ENCODE data around the gene RNASE9.
A peak's percentile ranks its signal among the peaks of the same experiment; 100 is the strongest.
"Not testable (repeated sequence)": the region's sequence is repeated elsewhere in the genome, so short reads cannot be mapped to it uniquely, and the experiment has no call there.

RNASE9 gene

DNA sequence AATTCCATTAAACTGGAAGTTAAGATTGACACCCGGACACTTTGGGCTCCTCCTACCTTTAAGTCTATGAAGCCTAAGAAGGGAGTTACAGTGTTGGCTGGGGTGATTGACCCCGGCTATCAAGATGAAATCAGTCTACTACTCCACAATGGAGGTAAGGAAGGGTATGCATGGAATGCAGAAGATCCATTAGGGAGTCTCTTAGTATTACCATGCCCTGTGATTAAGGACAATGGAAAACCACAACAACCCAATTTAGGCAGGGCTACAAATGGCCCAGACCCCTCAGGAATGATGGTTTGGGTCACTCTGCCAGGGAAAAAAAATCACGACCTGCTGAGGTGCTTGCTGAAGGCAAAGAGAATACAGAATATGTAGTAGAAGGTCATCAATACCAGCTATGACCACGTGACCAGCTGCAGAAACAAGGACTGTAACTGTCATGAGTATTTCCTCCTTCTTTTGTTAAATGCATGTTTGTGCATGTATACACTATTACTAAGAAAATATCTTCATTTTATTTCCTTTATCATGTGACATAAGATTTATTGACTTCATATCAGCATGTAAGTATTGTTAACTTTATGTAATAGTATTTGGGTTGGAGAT is 11.6 kb upstream of the RNASE9 start:
- DNase-seq (ENCODE audit: low spot score) = not testable (repeated sequence)

DNA sequence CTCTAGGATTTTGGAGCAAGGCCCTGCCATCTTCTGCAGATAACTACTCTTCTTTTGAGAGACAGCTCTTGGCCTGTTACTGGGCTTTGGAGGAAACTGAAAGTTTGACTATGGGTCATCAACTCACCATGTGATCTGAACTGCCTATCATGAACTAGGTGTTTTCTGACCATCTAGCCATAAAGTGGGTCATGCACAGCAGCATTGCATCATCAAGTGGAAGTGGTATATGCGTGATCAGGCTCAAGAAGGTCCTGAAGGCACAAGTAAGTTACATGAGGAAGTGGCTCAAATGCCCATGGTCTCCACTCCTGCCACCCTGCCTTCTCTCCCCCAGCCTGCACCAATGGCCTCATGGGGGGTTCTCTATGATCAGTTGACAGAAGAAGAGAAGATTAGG is 9.9 kb upstream of the RNASE9 start:
- DNase-seq (ENCODE audit: low spot score) = not testable (repeated sequence)

DNA sequence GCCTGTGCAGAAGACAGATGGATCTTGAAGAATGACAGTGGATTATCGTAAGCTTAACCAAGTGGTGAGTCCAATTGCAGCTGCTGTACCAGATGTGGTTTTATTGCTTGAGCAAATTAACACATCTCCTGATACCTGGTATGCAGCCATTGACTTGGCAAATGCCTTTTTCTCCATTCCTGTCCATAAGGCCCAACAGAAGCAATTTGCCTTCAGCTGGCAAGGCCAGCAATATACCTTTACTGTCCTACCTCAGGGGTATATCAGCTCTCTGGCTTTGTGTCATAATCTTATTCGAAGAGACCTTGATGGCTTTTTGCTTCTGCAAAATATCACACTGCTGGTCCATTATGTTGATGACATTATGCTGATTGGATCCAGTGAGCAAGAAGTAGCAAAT is 9.0 kb upstream of the RNASE9 start:
- not testable (repeated sequence) for DNase-seq (ENCODE audit: low spot score)

DNA sequence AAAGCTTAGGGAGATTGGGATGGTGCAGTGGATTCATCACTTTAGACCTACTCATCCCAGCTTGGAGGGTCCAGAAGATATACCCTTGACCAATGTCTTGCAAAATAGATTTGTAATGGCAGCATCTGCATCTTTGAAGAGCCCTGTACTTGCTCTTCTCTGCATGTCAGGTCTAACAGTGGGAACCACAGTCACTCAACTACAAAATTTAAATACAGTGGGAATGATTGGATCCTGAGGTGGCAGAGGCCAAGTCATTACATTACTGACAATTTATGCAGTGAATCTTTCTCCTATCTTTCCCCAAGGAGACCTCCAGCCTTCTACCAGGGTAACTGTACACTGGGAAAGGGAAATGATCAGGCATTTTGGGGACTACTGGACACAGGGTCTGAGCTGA is 8.2 kb upstream of the RNASE9 start:
- DNase-seq (ENCODE audit: low spot score) = no peak

DNA sequence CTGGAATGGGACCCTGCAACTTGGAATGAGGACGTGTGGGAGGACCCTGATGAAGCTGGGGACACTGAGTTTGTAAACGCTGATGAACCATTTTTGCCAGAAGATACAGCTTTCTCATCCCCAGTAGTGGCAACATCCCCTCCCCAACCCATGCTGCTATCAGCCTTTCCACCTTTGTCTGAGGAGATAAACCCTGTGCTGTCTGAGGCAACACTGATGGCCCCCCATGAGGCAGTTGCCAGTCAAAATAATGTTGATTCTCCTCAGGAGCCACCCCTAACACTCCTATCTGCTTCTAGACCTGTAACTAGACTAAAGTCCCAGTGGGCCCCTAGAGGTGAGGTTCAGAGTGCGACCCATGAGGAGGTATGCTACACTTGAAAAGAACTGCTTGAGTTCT is 7.5 kb upstream of the RNASE9 start:
- no peak for DNase-seq (ENCODE audit: low spot score)

DNA sequence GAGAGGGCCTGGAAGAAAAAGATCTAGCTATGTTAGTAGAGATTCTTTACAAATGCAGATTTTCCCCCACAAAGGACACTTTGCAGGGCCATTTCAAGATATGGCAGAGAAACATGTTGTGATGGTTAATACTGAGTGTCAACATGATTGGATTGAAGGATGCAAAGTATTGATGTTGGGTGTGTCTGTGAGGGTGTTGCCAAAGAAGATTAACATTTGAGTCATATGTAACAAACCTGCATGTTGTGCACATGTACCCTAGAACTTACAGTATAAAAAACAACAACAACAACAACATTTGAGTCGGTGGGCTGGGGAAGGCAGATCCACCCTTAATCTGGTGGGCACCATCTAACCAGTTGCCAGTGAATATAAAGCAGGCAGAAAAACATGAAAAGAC is 6.4 kb upstream of the RNASE9 start:
- DNase-seq (ENCODE audit: low spot score) = not testable (repeated sequence)

DNA sequence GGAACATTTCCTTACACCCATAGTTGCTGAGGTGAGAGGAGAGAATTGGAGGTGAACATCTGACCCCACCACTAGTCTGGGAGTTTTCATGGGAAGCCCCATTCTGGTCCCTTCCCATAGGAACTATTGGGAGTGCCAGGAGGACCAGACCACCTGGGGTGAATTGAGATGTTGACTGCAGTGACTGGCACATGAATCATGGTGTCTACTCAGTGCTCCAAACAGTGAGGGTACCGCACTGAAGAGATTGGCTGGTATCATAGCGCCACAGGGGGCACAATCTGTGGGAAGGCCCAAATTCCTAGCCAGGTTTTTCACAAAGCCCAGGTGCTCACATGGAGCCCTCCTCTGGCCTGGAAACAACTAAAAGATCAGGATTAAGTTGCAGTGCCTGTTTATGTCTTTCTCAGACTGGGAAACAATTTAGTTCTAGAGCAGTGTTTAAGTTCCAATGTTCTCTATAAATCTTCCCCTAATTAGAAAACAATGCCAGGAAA is 3.7 kb upstream of the RNASE9 start:
- no peak for DNase-seq (ENCODE audit: low spot score)

DNA sequence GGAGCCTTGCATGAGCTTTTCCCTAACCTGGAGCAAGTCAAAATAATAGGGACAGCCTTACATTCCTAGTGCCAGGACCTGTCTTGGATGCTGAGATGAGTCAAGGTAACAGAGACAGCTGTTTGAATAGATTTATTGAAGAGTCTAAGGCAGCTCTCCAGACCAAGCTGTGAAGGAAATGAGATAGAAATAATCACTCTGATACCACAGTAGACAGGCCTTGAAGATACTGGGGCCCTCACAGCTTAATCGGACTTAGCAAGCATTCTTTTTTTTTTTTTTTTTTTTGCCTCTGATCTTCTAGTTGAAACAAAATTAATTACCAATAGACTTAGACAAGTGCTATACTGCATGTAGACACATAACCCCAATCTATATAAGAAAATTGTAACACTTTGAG is 3.1 kb upstream of the RNASE9 start:
- DNase-seq (ENCODE audit: low spot score) = no peak

DNA sequence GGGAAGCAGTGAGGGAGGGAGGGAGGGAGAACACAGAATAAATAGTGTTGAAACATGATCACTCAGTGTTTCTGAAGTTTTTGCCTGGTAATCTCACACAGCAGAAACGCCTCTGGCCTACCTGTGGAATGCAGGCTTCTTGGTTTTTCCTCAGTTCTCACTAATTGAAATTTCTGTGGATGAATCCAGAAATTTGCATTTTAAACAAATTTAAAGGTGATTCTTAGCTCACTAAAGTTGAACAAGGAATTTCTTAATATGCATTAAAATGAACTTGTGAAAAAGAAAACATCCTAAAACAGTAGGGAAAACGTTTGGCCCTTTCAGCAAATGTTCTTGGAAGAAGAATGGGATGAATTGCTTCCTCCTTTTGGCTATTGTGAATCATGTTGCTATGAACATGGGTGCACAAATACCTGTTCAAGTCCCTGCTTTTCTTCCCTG is 1.4 kb downstream of the RNASE9 start:
- no peak for DNase-seq (ENCODE audit: low spot score)

DNA sequence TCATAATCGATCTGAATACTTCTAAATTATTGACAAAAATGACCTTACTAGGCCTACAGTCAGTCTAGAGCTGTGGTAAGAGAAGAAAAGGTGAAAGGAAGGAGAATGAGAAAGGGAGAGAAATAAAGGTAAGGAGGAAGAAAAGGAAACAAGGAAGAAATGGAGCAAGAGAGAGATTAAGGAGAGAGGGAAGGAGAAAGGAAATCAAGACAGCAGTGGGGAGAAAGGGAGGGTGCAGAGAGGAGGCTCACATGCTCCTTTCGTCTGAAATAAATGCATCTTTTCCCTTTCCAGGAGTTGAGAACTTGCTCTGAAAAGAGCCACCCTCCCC is 3.7 kb downstream of the RNASE9 start:
- DNase-seq (ENCODE audit: low spot score) = no peak

DNA sequence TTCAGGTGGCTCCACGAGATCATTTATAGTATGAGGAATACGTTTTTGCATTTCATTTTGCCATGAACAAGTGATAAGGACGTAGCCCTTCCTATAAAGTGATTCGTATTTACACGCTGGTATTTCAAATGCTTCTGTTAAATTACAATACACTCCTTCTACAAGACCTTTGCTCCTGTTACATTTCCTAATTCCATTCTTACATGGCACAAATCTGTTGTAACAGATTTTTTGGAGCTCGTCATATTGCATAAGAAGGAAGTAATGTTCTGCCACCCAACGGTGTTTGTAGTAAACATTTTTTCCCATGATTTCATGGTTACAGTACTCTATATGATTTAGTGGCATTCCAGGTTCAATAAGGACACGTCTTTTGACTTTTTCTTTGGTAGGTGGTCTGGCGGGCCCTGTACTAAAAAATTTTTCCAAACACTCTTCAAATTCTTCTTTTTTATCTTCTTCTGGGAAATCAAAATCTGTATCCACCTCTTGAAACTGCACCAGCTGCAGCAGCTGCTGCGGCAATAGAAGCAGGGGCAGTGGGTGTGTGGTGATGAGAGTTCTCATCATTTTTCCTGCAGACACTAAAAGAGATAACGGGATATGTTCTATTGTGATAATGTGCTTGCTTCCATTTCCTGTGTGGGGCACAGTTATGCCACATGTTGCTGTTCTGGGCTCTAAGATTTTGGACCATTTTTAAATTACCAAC is 4.2 kb downstream of the RNASE9 start:
- DNase-seq (ENCODE audit: low spot score) = no peak

DNA sequence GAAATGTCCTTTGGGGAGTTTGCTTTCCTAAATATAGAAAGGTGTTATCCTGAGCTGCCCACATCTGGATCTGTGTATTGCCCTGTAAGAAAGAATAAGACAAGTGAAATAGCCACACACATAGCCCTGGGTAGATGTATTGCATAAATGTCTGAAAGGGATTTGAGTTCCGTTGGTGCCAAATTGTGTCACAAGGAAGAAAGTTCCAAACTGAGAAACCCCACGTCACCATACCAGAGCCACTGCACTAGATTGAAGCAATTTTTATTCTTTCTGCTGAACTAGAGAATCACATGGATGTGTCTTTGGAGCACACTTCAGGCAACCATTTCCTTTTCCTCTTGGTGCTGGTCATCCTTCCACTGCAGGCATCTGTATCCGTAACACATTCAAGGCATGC is 5.0 kb downstream of the RNASE9 start:
- no peak for DNase-seq (ENCODE audit: low spot score)

DNA sequence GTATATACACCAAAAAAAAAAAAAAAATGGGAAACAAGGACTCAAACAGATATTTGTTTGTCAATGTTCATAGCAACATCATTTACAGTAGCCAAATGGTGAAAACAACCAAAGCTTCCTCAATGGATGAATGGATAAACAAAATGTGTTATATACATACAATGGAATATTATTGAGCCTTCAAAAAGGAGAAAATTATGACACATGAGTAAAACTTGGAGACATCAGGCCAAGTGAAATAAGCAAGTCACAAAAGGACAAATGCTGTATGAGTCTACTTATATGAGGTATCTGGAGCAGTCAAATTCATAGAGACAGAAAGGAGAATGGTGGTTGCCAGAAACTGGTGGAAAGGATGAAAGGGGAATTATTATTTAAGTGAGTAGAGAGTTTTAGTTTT is 7.8 kb downstream of the RNASE9 start:
- no peak for DNase-seq (ENCODE audit: low spot score)

DNA sequence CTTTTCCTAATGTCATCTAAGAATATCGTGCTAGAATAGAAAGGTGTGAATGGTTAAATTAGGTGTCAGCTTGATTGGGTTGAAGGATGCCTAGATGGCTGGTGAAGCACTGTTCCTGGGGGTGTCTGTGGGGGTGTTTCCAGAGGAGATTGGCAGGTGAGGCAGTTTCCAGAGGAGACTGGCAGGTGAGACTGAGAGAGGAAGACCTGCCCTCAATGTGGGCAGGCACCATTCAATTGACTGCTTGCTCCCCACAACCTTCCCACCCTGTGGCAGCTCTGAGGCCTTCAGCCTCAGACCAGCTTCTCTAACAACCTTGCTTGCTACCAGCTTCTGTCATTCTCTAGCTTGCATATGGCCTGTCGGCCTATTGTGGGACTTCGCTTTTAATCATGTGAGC is 9.2 kb downstream of the RNASE9 start:
- no peak for DNase-seq (ENCODE audit: low spot score)

DNA sequence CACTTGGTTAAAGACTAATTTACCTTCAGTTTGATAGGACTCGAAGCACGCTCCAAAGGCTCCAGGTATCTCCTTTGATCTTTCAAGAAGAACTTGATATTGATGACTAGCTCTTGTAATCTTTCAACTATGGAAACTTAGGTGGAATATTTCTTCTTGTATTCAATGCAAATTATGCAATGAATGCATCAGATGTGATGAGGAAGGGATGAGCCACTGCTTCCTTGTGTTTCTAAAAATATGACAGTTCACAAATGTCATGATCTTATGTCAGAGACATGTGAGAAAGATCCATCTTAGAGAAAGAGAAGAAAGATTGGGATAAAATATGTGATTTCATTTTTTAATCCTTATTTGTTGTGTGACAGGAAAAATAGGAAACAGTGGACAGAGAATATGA is 9.9 kb downstream of the RNASE9 start:
- DNase-seq (ENCODE audit: low spot score) = no peak

DNA sequence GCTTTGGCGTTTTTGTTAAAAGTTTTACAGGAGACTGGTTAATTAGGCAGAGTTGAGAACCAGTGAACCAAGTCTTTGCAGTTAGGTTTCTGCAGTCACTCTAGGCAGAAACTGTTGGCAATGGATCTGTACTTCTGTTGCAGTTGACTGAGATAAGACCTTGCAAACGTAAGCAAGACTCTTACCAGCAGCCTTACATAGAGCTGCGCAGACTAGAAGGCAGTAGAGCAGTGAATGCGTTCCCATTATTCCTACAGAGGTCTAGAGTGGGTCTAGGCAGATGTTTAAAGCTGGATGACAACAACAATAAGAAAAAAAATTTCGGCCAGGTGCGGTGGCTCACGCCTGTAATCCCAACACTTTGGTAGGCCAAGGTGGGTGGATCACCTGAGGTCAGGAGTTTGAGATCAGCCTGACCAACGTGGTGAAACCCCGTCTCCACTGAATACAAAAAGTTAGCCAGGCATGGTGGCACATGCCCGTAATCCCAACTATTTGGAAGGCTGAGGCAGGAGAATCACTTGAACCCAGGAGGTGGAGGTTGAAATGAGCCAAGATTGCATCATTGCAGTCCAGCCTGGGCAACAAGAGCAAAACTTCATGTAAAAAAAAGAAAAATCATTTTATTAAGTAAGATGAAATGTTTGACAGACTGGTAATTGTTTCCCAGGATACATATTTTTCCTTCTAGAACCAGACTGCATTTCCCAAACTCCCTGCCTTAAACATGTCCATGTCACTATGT is 12.3 kb downstream of the RNASE9 start:
- DNase-seq (ENCODE audit: low spot score) = no peak

DNA sequence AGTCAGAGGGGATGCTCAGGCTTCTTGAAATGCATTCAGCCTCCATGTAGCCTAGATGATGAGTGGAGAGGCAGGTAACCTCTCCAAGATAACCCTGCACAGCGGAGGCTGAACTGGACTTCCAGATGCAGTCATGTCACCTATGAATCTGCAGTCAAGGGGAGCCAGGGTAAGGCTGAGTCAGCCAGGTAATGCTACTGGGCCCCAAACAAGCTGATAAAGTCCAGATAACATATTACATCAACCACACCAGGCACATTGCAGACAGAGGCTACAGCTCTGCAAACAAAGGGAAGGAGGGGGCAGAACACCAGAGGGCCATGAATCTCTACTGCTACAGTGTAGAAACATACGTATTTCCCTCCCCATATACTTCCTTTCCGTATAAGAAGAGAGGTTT is 14.0 kb downstream of the RNASE9 start:
- DNase-seq (ENCODE audit: low spot score) = no peak

DNA sequence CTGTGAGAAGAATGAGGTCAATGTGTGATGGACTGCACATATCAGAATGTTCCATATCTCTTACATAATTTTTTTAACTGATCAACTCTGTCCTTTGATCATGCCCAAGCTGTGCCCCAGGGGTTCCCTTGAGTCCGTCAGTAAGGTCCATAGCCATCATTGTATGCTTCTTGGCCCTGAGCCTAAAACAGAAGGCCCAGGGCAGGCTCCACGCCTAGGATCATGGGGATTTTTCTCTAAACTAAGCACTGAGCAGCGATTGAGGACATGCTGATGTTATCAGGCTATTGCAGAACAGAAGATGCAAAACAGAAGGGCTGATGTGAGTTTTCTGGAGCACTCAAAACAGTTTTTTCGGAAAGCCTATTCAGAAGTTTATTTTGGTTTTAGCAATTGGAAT is 20.9 kb downstream of the RNASE9 start:
- no peak for DNase-seq (ENCODE audit: low spot score)

DNA sequence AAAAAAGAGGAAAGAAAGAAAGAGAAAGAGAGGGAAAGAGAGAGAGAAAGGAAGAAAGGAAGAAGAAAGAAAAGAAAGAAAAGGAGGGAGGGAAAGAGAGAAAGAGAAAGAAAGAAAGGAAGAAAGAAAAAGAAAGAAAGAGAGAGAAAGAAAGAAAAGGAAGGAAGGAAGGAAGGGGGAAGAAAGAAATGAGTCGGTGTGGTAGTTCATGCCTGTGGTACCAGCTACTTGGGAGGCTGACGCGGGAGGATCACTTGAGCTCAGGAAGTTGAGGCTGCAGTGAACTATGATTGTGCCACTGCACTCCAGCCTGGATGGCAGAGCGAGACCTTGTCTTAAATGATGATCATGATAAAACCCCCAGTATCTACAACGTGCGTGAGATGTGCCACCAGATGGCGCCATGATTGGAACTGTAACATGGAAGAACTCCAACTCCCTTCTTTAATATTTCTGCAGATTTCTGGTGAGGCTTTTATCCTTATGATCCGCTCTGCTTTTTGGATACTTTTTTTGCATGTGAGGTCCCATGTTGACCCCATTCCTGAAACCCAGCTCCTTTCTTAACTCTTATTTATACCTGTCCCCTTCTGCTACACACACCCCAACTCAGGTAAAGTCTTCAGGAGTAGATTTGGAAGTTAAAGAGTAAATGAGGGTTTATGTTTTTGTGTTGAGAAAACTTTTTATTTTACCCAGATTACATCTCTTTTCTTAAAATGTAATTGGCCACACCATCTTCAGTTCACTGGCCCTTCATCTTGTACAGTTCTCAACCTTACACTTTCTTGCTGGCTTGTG is 29.9 kb downstream of the RNASE9 start:
- peak; percentile 51 for DNase-seq (ENCODE audit: low spot score)

DNA sequence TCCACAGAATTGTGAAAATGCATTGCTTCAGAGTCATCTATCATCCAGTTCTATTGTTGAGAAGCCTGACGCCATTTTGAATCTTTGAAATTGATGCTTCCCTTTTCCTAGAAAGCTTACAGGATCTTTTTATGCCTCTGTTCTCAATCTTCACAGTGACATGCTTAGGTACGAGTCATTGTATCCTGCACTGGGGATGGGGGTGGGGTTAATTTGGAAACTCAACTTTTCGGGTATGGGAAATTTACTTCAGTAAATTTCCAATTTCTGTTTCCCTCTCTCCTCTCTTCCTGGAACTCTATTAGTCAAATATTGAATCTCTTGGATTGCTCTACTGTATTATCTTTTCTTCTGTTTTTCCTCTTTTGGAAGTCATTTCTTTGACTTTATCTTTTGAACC is 31.0 kb downstream of the RNASE9 start:
- no peak for DNase-seq (ENCODE audit: low spot score)

DNA sequence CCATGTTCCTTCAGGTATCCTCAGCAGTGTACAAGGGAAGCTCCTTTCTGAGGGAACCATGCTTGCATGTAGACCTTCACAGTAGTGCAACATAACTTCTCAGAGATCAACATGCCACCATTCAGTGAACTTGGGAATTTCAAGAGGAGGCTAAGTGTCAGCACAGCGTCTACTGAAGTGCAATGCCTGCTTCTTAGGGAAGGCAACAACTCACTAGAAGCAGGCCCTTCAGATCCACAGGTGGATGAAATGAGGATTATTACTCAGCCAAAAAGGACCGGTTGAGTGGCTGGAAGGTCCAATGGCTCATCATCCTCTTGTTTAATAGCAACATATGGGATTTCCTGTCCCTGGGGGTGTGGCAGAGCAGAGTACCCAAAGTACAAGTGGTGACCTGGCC is 36.8 kb downstream of the RNASE9 start:
- no peak for DNase-seq (ENCODE audit: low spot score)

DNA sequence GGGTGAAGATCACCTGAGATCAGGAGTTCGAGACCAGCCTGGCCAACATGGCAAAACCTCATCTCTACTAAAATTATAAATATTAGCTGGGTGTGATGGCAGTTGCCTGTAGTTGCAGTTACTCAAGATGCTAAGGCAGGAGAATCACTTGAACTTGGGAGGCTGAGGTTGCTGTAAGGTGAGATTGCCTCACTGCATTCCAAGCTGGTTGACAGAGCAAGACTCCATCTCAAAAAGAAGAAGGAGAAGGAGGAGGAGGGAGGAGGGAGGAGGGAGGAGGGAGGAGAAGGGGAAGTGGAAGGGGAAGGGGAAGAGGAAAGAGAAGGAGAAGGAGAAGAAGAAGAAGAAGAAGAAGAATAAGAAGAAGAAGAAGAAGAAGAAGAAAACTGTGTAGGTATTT is 38.5 kb downstream of the RNASE9 start:
- no peak for DNase-seq (ENCODE audit: low spot score)

DNA sequence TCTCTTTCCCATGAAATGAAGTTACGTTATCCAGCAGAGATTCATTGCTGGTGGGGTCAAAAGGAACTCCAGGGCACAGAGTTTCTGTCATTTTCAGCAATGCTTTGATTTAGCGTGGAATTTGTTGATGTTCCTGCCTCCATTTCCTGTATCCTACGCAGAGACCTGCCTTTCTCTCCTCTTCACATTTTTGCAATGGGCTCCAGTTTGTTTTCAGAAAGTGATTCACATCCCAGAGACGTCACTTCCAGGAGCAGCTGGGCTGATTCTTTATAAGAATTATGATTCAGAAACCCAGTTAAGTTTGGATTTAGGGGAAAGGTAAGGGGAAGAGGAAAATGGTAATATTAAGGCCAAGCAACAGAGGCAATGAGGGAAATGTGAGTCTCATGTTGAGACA is 43.9 kb downstream of the RNASE9 start:
- no peak for DNase-seq (ENCODE audit: low spot score)

All from globus pallidus (tissue), 1 donor.